HG02973 (cell line): ENCODE measurements around the gene MOSPD3.

Experiments
- ATAC-seq: cut with Tn5 transposase; IDR thresholded peaks from one replicate; pipeline ENCODE4 v1.9.1; 2021; ENCODE audit warnings: moderate library complexity; ENCODE audit not compliant: unreplicated experiment

The MOSPD3 gene

GRCh38 chr7:100621554-100621953 lies 9.2 kb downstream of the MOSPD3 start:
- no peak for ATAC-seq

- no peak for ATAC-seq
Observed at GRCh38 chr7:100623951-100624824, 11.8 kb downstream of the MOSPD3 start.

- ATAC-seq, result no peak
Observed at GRCh38 chr7:100626055-100626454, 13.7 kb downstream of the MOSPD3 start.

GRCh38 chr7:100626530-100627237 lies 14.3 kb downstream of the MOSPD3 start:
- peak; percentile 78 for ATAC-seq

- ATAC-seq, result no peak
Observed at GRCh38 chr7:100627238-100627549, 14.9 kb downstream of the MOSPD3 start.

- ATAC-seq, result no peak
Observed at GRCh38 chr7:100629117-100629716, 16.9 kb downstream of the MOSPD3 start.

GRCh38 chr7:100630066-100630465 lies 17.7 kb downstream of the MOSPD3 start:
- ATAC-seq, result no peak

GRCh38 chr7:100632951-100633717 lies 20.8 kb downstream of the MOSPD3 start:
- peak; percentile 55 for ATAC-seq

GRCh38 chr7:100639995-100640516 lies 27.7 kb downstream of the MOSPD3 start:
- ATAC-seq, result no peak

GRCh38 chr7:100640517-100641440 lies 28.4 kb downstream of the MOSPD3 start:
- no peak for ATAC-seq

GRCh38 chr7:100641463-100641859 lies 29.1 kb downstream of the MOSPD3 start, which contains the start of gene TFR2:
TFR2 (minus strand) TSS chr7:100641552; CDS start chr7:100641509, 43 bp downstream.
- ATAC-seq, result no peak

GRCh38 chr7:100641860-100642533 lies 29.7 kb downstream of the MOSPD3 start:
- no peak for ATAC-seq

- ATAC-seq, result no peak
Observed at GRCh38 chr7:100642534-100642907, 30.2 kb downstream of the MOSPD3 start.

- no peak for ATAC-seq
Observed at GRCh38 chr7:100649826-100650565, 37.7 kb downstream of the MOSPD3 start.

GRCh38 chr7:100654908-100655831 lies 42.8 kb downstream of the MOSPD3 start:
- no peak for ATAC-seq

- no peak for ATAC-seq
Observed at GRCh38 chr7:100655908-100656674, 43.8 kb downstream of the MOSPD3 start, which contains the start of gene ACTL6B. ACTL6B (minus strand) TSS chr7:100656448; CDS start chr7:100656354, 94 bp downstream.
